B cell (primary cell): Measurements from ENCODE around the gene ARPC5L.

Source experiments
- CTCF ChIP-seq: fragments of 200-600 bp; IDR thresholded peaks from one replicate; pipeline ENCODE4 v1.8.0; 2022; ENCODE audit warnings: antibody characterized with exemption, mild to moderate bottlenecking
- EZH2 ChIP-seq: IDR thresholded peaks from 2 replicates; pipeline ENCODE4 v1.6.1; 2012; ENCODE audit warnings: borderline replicate concordance, low read depth, mild to moderate bottlenecking, moderate library complexity, low read length; ENCODE audit not compliant: insufficient read depth, poor library complexity, severe bottlenecking

DNA sequence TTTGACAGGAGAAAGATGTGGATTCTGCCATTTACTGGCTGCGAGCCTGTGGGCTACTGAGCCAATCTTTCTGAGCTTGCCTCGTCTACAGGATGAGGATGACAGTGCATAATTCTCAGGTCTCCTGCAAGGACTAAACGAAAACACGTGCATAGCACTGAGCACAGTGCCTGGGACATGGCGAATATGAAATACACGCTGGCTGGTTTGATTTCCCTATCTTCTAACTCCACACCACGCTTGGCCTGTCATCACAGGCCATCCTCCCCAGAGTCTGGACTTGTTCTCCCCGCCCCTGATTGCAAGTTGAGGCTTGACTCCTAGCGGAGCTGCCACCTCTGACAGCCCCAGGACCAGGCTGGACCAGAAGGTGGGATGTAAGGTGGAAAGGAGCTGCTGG, 37.9 kb downstream of the ARPC5L start:
- TF ChIP-seq CTCF (no peak), EZH2 (no peak)
